Neural cell (in vitro differentiated cells): Measurements from ENCODE around the gene OLFM3.
A peak's percentile ranks its signal among the peaks of the same experiment; 100 is the strongest.

Experiments
- CTCF ChIP-seq: fragments of 450-650 bp; IDR thresholded peaks from 2 replicates; pipeline ENCODE4 v1.5.1; 2014; ENCODE audit warnings: antibody characterized with exemption, mild to moderate bottlenecking, moderate library complexity; ENCODE audit not compliant: poor library complexity, severe bottlenecking
- EP300 ChIP-seq: fragments of 450-650 bp; conservative IDR thresholded peaks from 2 replicates; pipeline ENCODE4 v1.6.1; 2014; ENCODE audit warnings: antibody characterized with exemption, mild to moderate bottlenecking, moderate library complexity; ENCODE audit not compliant: poor library complexity, severe bottlenecking
- EZH2 ChIP-seq: fragments of 200-600, 300-800 bp; shearing (Covaris generic), sonication (generic); IDR thresholded peaks from 2 replicates; pipeline ENCODE4 v1.6.1; 2014; ENCODE audit warnings: antibody characterized with exemption, low read length, borderline replicate concordance, mild to moderate bottlenecking; ENCODE audit not compliant: insufficient read depth, poor library complexity, severe bottlenecking
- POLR2AphosphoS5 ChIP-seq: IDR thresholded peaks from 2 replicates; pipeline ENCODE4 v1.6.1; 2012

GRCh38 chr1:101781201-101781831, 215.4 kb downstream of the OLFM3 start:
- TF ChIP-seq EZH2 = no peak
- no peak for TF ChIP-seq EP300
- no peak for TF ChIP-seq CTCF
- TF ChIP-seq POLR2AphosphoS5 = peak; percentile 60
